Activated T-helper 2 cell treated with anti-CD3 and anti-CD28 coated beads, Interferon-gamma antibody, Interleukin-2, Interleukin-4, amounts not matched to agents 10 μg/mL and 5 μg/mL and 100 μg/mL, durations not matched to agents 14 hours and 24 hours and 36 hours (primary cell): ENCODE measurements around the gene CCDC201. TPM values are rescaled to one million over a fixed set of nuclear protein-coding genes. Genes with fewer than 3 reads are reported as not detected.
"Not testable (repeated sequence)": the region's sequence is repeated elsewhere in the genome, so short reads cannot be mapped to it uniquely, and the experiment has no call there.

Experiments
- DNase-seq: peaks from one replicate; pipeline ENCODE4 v3.0.0; 2021; ENCODE audit warnings: low spot score
- H3K27ac Mint-ChIP-seq: one replicate; pipeline ENCODE4 v1.8.0; 2021; ENCODE audit warnings: mixed read lengths
- H3K27me3 Mint-ChIP-seq: one replicate; pipeline ENCODE4 v1.8.0; 2021; ENCODE audit warnings: low read depth, mixed read lengths
- H3K36me3 Mint-ChIP-seq: one replicate; pipeline ENCODE4 v1.8.0; 2021; ENCODE audit warnings: low read depth, mixed read lengths
- H3K4me1 Mint-ChIP-seq: one replicate; pipeline ENCODE4 v1.8.0; 2021; ENCODE audit warnings: low read depth, mixed read lengths
- H3K4me3 Mint-ChIP-seq: one replicate; pipeline ENCODE4 v1.8.0; 2021; ENCODE audit warnings: low read depth, mild to moderate bottlenecking, moderate library complexity, mixed read lengths
- H3K9me3 Mint-ChIP-seq: one replicate; pipeline ENCODE4 v1.8.0; 2021; ENCODE audit warnings: mixed read lengths
- intact Hi-C: fragments of 100-400 bp; cut with micrococcal nuclease; formaldehyde crosslinking; loops from one replicate; pipeline ENCODE4 v1.15.1; 2023
- total RNA-seq: library from RNA; stranded (reverse); gene quantifications from 2 replicates; pipeline ENCODE4 v1.2.3, GENCODE V29; 2022

CCDC201 gene
- total RNA-seq, 1 donor from 2014 or later: not detected

DNA sequence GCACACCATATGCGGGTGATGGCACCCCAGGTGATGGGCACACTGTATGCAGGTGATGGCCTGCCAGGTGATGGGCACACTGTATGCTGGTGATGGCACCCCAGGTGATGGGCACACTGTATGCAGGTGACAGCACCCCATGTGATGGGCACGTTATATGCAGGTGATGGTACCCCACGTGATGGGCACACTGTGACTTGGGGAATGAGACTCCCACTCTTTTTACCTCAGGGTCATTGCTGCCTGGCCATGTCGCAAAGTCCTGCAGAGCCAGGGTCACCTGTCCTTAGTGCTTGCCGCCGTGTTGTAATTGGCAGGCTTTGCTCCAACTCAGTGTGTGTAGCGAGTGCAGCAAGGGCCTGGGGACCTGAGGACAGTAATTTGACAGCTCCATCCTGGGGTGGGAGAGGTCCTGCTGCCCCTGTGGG lies 7.6 kb upstream of the CCDC201 start:
- Mint-ChIP-seq H3K4me1 (no peaks in the 10 kb centered on the region), H3K9me3 (no peaks in the 10 kb centered on the region), H3K27me3 (no peaks in the 10 kb centered on the region), H3K27ac (no peak overlapping the region), H3K36me3 (no peaks in the 10 kb centered on the region), H3K4me3 (no peak overlapping the region)
- DNase-seq: no peak
- intact Hi-C loops: no loop called here

- Mint-ChIP-seq H3K4me1 (no peaks in the 10 kb centered on the region), H3K4me3 (no peak overlapping the region), H3K27ac (no peak overlapping the region), H3K9me3 (no peaks in the 10 kb centered on the region), H3K27me3 (no peaks in the 10 kb centered on the region), H3K36me3 (no peaks in the 10 kb centered on the region)
- intact Hi-C loops: no loop called here
- DNase-seq: no peak
These were observed 5.7 kb upstream of the CCDC201 start for GRCh38 chr7:45878457-45879144.

DNA sequence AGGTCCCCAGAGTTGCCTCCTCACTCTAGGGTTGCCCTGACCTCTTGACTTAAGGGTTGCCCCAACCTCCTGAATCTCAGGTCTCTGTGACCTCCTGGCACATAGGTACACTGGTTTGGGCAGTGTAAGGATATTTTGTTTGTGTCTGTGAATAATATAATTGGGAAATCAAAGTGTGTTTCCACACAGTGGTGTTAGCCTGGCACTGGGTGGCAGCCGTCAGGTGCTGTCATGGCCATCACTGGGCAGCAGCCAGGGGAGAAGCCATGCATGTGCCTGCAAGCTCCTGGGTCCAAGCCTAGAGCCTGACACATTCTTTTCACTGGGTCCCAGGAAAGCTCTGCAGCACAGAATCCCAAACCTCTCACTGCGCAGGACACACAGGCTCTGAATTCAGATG lies 3.6 kb upstream of the CCDC201 start:
- Mint-ChIP-seq H3K27me3 (no peaks in the 10 kb centered on the region), H3K4me3 (no peak overlapping the region), H3K27ac (no peak overlapping the region), H3K36me3 (no peaks in the 10 kb centered on the region), H3K4me1 (no peaks in the 10 kb centered on the region), H3K9me3 (no peaks in the 10 kb centered on the region)
- intact Hi-C loops: no loop called here
- no peak for DNase-seq

DNA sequence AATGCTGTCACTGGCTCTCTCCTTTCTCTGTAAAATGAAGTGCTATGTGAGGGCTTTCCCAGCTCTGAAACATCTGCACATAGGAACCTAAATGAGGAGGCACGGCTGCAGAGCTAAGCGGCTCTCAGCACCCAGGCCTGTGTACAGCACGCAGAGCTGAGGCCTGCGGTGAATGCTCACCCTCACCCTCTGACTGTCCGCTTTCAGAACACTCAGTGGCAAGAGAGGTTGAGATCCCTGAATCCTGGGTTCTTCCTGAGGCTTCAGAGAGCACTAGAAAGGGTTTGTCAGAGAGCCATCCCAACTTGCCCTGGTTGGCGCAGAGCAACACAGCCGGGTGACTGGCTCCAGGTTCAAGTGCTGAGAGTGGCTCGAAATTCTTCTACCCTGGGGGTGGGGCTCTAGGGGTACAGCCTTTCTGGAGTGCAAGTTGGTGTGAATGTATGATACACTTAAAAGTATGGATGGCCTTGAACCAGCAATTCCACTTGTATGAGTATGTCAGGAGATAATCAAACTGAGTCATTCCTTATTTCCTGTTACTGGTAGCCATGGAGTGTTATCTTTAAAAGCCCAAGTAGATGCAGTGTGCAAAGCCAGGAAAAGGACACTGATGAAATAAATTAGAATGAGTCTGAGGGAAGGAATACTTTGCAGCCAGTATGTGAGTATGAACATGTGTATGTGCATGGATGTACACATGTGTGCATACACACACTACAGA lies 1.7 kb upstream of the CCDC201 start:
- no peak for DNase-seq
- Mint-ChIP-seq H3K4me1 (no peaks in the 10 kb centered on the region), H3K4me3 (no peak overlapping the region), H3K9me3 (no peaks in the 10 kb centered on the region), H3K27me3 (no peaks in the 10 kb centered on the region), H3K27ac (no peak overlapping the region), H3K36me3 (no peaks in the 10 kb centered on the region)
- intact Hi-C loops: no loop called here

GRCh38 chr7:45873355-45873754 lies 473 bp upstream of the CCDC201 start:
- intact Hi-C loops: no loop called here
- no peaks in the 10 kb centered on the region for H3K4me1 Mint-ChIP-seq
- no peak overlapping the region for H3K27ac Mint-ChIP-seq
- H3K4me3 Mint-ChIP-seq: no peak overlapping the region
- no peaks in the 10 kb centered on the region for H3K9me3 Mint-ChIP-seq
- no peak for DNase-seq
- no peaks in the 10 kb centered on the region for H3K36me3 Mint-ChIP-seq
- no peaks in the 10 kb centered on the region for H3K27me3 Mint-ChIP-seq

GRCh38 chr7:45872116-45873034 lies 507 bp downstream of the CCDC201 start:
- Mint-ChIP-seq H3K4me1 (no peaks in the 10 kb centered on the region), H3K4me3 (no peak overlapping the region), H3K27ac (no peak overlapping the region), H3K27me3 (no peaks in the 10 kb centered on the region), H3K9me3 (no peaks in the 10 kb centered on the region), H3K36me3 (no peaks in the 10 kb centered on the region)
- intact Hi-C loops: no loop called here
- DNase-seq: no peak

DNA sequence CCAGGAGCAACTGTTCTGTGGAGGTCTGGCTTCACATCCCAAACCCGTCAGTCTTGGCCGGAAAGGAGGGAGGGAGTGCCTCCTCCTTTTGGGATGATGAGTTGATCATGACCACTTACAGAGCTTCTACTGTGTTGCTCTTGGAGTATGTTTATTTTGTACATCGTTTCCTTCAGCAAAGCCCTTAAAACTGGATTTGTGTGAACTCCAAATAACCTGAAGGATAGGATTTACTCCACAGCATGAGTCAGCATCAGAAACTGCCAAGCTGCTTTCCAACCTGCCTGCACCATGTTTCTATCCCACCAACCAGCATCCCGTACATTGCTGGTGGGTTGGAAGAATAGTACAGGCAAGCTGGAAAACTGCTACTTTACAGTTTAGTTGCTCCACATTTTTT lies 3.5 kb downstream of the CCDC201 start:
- no peak overlapping the region for H3K27ac Mint-ChIP-seq
- no peaks in the 10 kb centered on the region for H3K9me3 Mint-ChIP-seq
- H3K36me3 Mint-ChIP-seq: no peaks in the 10 kb centered on the region
- intact Hi-C loops: no loop called here
- H3K4me1 Mint-ChIP-seq: no peaks in the 10 kb centered on the region
- DNase-seq: no peak
- H3K27me3 Mint-ChIP-seq: no peaks in the 10 kb centered on the region
- no peak overlapping the region for H3K4me3 Mint-ChIP-seq

DNA sequence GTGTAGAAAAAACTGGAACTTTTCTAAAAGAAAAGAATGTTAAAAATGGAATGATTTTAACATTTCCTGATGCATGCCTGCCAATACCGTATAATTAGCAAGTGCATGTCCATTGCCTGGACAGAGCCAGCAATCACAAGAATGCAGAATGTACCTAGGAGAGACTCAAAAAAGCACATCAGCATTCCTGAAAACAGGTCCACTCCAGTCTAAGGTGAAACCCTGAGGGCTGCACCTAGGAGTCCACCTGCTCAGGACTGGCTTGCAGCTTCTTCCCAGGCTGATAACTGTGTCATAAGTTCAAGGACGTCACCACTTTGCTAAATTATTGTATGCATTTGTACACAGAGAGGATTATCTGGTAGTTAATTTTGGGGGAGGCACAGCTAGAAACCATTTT lies 5.4 kb downstream of the CCDC201 start:
- no peak overlapping the region for H3K27ac Mint-ChIP-seq
- no peaks in the 10 kb centered on the region for H3K27me3 Mint-ChIP-seq
- H3K4me1 Mint-ChIP-seq: no peaks in the 10 kb centered on the region
- intact Hi-C loops: no loop called here
- H3K4me3 Mint-ChIP-seq: no peak overlapping the region
- H3K9me3 Mint-ChIP-seq: no peaks in the 10 kb centered on the region
- no peaks in the 10 kb centered on the region for H3K36me3 Mint-ChIP-seq
- DNase-seq: no peak

- DNase-seq: no peak
These were observed 7.1 kb downstream of the CCDC201 start for GRCh38 chr7:45865594-45866410.

DNA sequence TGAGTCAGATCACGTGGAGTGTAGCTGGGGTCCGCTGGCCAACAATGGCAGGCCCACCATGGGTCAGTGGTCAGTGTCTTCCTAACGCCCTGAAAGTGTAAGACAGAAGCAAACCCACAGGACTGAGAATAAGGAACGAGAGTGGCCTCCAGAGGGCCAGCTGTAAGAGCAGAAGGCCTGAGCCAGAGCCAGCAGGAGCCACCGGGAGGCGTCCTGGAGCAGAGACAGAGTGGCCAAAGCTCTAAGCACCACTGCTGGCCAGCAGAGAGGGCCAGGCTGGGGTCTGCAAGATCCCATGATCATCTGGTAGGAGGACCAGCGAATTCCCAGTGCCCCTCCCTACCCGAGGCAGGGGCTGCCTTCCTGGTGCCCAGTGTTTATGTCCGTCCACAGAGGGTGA lies 9.2 kb downstream of the CCDC201 start:
- intact Hi-C loops: no loop called here
- no peak for DNase-seq
- H3K27ac Mint-ChIP-seq: no peak overlapping the region
- peaks cover 3% of the 10 kb centered on the region for H3K27me3 Mint-ChIP-seq
- H3K4me1 Mint-ChIP-seq: no peaks in the 10 kb centered on the region
- H3K4me3 Mint-ChIP-seq: no peak overlapping the region
- H3K9me3 Mint-ChIP-seq: no peaks in the 10 kb centered on the region
- H3K36me3 Mint-ChIP-seq: no peaks in the 10 kb centered on the region

More at GRCh38 chr7:45865594-45866410, 7.1 kb downstream of the CCDC201 start:
- no peaks in the 10 kb centered on the region for H3K4me1 Mint-ChIP-seq
- intact Hi-C loops: no loop called here
- no peaks in the 10 kb centered on the region for H3K27me3 Mint-ChIP-seq
- no peaks in the 10 kb centered on the region for H3K36me3 Mint-ChIP-seq
- no peaks in the 10 kb centered on the region for H3K9me3 Mint-ChIP-seq
- no peak overlapping the region for H3K27ac Mint-ChIP-seq
- no peak overlapping the region for H3K4me3 Mint-ChIP-seq

- H3K4me3 Mint-ChIP-seq, H3K36me3 Mint-ChIP-seq, H3K4me1 Mint-ChIP-seq, H3K27ac Mint-ChIP-seq, H3K27me3 Mint-ChIP-seq, intact Hi-C loops, H3K9me3 Mint-ChIP-seq, DNase-seq: not testable (repeated sequence)
These were observed 16.0 kb downstream of the CCDC201 start for GRCh38 chr7:45856888-45857287.

DNA sequence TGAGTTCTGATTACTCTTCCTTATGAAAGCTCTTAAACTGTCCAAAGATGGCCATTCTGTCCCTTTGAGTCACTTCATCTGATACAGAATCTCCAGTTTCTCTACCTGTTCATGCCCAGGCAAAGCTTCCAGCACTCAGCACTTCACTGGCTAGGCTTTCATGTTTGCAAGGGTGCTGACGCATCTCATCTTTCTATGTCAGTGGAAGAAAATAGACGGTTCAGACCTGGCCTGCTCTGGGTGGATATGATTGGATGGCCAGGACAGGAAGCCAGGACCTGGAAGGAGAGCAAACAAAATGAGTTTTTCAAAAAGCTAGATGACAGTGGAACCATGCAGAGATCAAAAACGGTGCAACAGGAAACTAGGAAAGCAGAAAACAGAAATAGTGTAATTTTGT lies 17.2 kb downstream of the CCDC201 start:
- not testable (repeated sequence) for H3K4me1 Mint-ChIP-seq, H3K9me3 Mint-ChIP-seq, H3K36me3 Mint-ChIP-seq, H3K27me3 Mint-ChIP-seq, DNase-seq, H3K27ac Mint-ChIP-seq, H3K4me3 Mint-ChIP-seq
- intact Hi-C loops: loop anchor here (2.0 kb wide), 1 partner anchor 701 kb away; no protein-coding TSS in a partner anchor
